GM19328 (cell line): ENCODE data around the gene GRPEL2.
"Not testable (repeated sequence)": the region's sequence is repeated elsewhere in the genome, so short reads cannot be mapped to it uniquely, and the experiment has no call there.

Experiments
- ATAC-seq: cut with Tn5 transposase; IDR thresholded peaks from one replicate; pipeline ENCODE4 v1.9.1; 2021; ENCODE audit warnings: mild to moderate bottlenecking, moderate library complexity; ENCODE audit not compliant: unreplicated experiment

Gene GRPEL2

DNA sequence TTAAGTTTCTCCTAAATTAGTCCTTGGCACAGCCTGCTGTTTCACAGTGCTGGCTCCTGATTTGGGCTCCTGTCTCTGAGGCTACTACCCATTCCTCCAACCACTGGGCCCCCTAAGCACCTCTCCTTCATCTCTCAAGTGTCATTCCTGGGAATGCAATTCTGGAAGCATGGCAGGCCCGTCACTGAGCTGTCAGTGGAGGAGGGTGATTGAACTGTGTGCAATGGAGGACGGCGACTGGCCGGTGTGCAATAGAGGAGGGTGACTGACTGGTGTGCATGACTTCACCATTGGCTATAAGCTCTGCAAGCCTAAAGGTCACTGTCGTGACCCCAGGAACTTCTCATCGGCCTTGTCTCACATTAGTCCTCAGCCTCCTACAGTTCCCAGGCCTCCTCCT is 46.2 kb downstream of the GRPEL2 start:
- no peak for ATAC-seq

DNA sequence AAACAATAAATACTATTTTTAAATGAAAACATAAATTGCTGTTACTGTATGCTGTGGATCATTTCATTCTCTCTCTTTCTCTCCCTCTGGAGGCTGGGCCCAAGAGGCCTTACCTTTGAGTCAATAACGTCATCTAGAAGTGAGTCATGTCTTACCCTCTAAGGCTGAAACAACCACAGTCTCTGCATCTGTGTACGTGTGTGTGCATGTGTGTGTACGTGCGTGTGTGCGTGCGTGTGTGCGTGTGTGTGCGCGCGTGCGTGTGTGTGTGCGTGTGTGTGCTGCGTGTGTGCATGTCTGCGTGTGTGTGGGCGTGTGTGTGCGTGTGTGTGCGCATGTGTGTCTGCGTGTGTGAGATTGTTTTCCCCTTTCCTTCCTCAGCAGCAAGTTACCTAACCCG is 47.4 kb downstream of the GRPEL2 start:
- ATAC-seq, result no peak

DNA sequence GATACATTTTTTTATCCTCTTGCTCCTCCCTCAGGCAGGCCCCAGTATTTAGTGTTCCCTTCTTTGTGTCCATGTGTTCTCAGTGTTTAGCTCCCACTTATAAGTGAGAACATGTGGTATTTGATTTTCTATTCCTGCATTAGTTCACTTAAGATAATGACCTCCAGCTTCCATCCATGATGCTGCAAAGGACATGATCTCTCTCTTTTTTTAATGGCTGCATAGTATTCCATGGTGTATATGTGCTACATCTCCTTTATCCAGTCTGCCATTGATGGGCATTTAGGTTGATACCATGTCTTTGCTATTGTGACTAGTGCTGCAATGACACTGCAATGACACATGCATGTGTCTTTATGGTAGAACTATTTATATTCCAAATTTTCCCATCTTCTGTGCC is 49.7 kb downstream of the GRPEL2 start:
- not testable (repeated sequence) for ATAC-seq

DNA sequence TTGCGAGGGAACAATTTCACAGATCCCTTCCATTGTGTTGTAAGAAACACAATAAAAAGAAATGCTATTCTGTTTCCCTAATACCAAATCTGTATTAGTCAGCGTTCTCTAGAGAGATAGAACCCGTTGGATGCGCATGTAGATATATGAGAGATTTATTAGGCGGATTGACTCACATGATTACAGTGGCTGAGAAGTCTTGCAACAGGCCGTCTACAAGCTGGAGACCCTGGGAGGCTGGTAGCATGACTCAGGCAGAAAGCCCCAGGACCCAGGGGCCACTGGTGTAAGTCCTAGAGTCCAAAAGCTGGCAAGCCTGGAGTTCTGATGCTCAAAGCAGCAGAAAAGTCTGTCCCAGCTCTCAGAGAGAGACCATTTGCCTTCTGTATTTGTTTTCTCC is 52.2 kb downstream of the GRPEL2 start:
- ATAC-seq, result no peak

DNA sequence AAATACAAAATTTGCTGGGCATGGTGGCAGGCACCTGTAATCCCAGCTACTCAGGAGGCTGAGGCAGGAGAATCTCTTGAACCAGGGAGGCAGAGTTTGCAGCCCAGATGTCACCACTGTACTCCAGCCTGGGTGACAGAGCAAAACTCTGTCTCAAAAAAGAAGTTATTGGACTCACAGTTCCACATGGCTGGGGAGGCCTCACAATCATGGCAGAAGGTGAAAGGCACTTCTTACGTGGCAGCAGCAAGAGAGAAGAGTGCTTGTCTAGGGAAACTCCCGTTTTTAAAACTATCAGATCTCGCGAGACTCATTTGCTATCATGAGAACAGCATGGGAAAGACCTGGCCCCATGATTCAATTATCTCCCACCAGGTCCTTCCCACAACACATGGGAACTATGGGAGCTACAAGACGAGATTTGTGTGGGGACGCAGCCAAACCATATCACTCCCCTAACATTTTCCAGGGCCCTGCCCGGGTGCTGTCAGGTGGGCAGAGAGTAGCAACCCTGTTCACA is 53.5 kb downstream of the GRPEL2 start:
- not testable (repeated sequence) for ATAC-seq

DNA sequence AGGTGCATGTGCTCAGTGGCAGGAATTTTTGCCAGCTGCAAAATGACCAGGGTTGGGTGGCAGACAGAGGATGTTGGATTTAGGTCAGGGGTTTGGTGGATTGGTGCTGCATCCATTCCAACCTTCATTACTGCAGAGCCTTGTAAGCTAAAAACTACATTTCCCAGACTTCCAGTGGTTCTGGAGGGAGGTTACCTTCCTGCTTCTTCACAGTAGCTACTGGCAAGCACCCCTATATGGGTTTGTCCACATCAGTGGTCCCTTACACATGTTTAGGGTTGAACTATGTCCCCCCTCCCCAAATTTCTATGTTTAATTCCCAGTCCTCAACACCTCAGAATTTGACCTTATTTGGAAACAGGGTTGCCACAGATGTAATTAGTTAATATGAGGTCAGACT is 54.5 kb downstream of the GRPEL2 start:
- no peak for ATAC-seq

DNA sequence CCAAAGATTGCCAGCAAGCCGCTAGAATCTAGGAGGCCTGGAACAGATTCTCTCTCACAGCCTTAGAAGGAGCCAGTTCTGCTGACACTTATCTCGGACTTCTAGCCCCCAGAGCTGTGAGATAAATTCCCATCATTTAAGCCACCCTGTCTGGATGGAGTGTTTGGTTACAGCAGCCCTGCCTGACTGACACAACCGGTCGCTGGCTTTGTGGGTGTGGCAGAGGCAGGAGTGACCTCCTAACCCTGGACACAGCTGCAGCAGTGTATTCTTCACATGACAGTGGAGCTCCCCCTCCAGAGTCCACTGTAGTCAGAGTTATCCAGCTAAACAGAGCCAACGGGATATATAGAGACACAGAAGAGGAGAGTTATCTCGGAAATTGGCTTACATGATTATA is 55.0 kb downstream of the GRPEL2 start:
- no peak for ATAC-seq

DNA sequence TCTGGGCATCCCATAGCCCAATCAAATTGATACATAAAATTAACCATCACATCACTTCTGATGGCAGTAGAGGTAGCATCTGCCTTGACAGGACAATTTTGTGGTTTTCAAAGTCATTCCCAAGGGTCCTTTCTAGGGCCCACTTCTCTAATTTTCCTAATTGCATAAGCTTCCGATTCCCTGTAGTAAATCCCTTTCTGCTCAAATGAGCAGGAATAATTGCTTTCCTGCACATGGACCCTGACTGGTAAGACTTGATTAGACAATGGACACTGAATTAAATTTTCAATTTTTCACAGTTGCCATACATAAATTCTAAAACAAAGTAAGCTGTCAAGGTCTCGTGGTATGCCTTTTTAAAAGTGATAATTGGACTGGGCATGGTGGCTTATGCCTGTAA is 55.8 kb downstream of the GRPEL2 start:
- no peak for ATAC-seq

DNA sequence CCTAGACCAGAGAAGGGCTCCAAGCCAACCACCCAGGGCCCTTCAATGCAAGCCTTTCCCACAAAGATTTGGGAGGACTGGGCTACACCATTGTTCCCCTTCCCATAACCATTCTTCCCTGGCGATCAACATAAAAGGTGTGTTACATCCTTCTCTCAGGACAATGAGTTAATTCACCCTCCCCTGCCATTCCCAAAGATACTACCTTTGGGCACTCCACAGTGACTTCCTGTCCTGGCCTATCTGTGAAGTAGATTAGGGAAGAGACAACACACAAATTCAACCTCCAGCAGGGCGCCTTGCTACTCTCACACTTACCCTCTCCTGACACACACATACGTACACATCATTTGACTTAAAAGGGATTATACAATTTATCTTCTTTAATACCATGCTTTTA is 57.0 kb downstream of the GRPEL2 start:
- ATAC-seq, result no peak
